UCSD-AML1 (cell line): ENCODE results near the gene EZR.

Experiments
- DNase-seq: peaks from one replicate; lab custom pipeline; 2025; ENCODE audit not compliant: unreplicated experiment; lab: John Stamatoyannopoulos, UW

EZR gene

DNA sequence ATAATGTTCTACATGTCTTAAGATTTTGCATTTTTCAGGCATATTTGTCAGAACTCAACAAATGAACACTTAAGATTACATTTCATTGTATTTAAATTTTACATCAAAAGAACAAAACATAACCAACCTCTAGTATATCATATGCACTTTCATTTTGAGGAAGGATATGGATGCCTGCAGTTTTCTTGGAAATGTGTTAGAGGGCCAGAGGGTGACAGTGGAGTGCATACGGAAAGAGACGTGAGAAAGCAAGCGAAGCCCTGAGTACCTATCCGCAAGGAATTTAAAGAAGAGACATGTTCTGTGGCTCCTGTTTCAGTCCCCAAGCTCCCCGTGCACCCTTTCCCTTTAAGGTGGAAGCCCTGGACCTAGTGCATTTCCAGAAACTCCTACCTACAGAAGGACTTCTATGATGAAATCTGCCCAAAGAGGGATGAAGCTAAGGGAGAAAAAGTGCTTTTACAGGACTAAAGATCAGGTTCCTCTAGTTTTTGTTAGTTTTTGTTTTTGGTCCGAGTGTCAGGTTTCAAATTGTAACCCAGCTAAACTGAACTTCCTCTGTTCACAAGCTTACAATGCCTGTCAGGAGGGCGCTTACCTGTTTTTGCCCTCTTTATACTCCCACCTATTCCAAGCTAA lies 38.8 kb downstream of the EZR start:
- DNase-seq, result no peak

GRCh38 chr6:158778005-158778527 lies 41.1 kb downstream of the EZR start:
- no peak for DNase-seq

DNA sequence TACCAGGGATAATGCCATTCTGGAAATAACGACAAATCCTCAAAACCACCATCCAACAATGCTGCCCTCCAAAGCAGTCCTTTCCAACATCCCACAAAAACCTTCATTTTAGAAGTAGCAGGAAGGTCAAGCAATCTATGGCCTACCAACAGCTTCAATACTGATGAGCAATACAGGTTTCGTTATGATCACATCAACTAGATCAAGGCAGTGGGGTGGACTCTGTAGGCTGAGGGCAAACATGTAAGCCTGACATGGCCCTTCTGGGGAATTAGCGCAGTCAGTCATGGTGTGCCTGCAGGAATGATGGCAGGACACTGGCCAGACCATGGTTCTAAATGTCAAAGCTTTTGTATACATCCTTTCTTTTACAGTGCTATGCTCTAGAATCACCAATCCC lies 41.7 kb downstream of the EZR start:
- DNase-seq, result no peak

DNA sequence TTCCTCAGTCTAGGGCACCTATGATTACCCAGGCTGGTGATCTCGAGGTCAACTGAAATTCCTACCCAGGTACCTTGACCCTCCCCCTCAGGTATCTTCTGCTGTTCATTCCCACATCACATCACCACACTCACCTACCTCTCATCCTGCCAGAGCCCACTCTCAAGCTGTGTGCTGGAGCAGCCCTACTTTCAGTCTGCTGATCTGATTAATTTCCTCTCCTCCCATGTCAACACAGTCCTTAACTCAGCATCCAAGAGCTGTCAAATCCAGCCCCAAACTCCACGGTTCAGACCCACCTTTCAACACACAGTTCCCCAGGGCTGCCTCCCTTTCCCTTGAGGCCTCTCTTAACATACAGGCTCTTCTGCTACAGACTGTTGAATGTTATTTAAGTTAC lies 42.4 kb downstream of the EZR start:
- DNase-seq, result no peak

DNA sequence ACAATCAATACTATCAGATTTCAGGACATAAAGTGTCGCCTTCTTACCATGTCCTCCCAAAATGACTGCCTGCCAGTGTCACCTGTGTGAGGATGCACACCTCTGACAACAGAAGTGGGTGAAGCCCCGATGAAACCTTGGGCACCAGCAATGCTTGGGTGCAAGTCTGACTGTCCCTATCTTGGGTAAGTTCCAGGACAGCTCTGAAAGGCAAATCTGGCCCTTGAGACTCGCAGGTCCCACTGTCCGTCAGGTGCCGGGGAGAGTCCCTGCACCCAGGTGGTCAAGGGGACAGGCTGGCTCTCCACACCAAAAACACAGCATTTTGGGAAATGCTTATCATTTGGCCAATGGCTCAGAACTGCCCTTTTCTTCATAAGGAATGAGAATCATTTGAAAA lies 43.3 kb downstream of the EZR start:
- DNase-seq, result no peak

GRCh38 chr6:158774717-158775449 lies 44.3 kb downstream of the EZR start:
- no peak for DNase-seq

- DNase-seq, result no peak
Observed at GRCh38 chr6:158773581-158774449, 45.4 kb downstream of the EZR start.

- DNase-seq, result no peak
Observed at GRCh38 chr6:158772851-158773371, 46.3 kb downstream of the EZR start.

- no peak for DNase-seq
Observed at GRCh38 chr6:158772172-158772571, 47.0 kb downstream of the EZR start.

- DNase-seq, result no peak
Observed at GRCh38 chr6:158771399-158772152, 47.6 kb downstream of the EZR start.

- no peak for DNase-seq
Observed at GRCh38 chr6:158770533-158771330, 48.4 kb downstream of the EZR start.

DNA sequence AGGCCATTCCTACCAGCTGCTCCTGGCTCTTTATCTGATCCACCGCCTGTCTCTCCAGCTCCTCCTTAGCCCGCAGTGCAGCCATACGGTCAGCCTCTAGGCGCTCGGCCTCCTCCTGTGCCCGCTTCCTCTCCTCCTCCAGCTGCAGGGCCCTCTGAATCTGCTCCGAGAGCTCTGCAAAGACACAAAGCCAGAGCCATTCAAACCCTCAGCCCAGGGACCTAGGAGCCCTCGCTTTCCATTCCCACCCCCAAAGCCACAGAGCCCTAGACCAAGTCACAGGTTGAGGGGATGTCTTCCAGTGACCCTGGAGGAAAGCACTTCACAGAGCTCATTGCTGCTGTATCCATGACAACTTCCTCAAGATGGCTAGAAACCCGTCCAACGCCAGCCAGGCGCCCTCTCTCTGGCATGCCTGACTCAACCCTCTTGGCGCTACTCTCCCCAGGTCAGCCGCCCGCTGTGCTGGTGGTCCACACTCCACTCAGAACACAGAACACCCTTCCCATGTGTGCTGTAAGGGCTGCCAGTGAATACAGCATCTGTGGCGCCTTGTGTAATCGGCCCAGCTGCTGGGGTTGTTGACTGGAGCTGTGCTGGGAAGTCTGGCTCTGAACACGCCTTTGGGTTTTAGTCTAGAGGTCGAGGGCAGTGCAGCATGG lies 49.3 kb downstream of the EZR start:
- DNase-seq, result no peak

- DNase-seq, result no peak
Observed at GRCh38 chr6:158769234-158769770, 49.9 kb downstream of the EZR start.

GRCh38 chr6:158768436-158768835 lies 50.7 kb downstream of the EZR start:
- DNase-seq, result no peak

DNA sequence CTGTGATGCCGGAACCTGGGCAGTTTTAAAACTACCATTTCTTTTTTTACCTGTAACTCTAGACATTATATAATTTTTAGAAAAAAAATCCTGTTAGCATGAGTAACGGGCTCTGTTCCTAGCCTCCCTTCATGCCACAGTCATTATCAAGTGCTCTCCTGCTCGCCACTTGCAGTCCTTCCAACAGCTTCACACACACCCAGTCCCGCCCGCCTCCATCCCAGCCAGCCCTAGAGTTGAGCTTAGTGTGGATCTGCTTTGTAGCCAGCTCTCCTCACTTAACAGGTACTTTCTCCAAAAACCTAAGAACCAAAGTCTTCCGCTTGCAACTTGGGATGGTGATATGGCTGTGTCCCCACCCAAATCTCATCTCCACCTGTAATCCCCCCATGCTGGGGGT lies 51.5 kb downstream of the EZR start:
- DNase-seq, result no peak

DNA sequence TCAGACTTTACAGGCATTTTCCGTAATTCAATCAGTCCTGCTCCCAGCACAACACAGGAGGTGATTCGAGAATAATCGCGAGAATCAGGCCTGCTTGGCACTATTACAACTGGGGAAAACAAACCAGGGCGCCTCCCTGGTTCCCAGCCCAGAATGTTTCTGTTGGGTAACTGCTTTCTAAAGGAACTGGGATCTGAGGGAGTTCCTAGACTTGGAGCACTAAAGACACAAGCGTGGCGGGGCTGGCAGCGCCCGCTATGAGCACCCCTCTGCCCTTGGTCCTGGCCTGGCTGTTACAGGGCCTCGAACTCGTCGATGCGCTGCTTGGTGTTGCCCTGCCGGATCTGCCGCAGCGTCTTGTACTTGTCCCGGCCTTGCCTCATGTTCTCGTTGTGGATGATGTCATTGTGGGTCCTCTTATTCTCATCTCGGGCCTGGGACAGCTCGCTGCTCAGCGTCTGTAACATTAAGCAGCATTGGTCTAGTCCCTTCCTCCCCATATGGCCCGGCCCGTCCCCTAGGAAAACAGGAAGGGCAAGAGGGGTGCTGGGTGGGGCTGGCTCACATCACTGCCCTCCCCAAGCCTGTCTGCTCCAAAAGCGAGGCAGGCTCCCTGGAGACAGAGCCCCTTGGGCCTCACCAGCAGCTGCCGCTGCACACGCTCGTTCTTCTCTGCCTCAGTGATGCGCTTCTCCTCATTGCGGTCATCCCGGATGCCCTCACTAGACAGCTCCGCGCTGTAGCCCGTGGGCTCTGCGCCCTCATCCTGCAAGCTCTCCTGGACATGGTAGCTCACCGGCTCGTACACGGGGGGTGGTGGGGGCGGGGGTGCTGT lies 52.3 kb downstream of the EZR start:
- DNase-seq, result no peak

GRCh38 chr6:158765499-158766068 lies 53.6 kb downstream of the EZR start:
- DNase-seq, result no peak

DNA sequence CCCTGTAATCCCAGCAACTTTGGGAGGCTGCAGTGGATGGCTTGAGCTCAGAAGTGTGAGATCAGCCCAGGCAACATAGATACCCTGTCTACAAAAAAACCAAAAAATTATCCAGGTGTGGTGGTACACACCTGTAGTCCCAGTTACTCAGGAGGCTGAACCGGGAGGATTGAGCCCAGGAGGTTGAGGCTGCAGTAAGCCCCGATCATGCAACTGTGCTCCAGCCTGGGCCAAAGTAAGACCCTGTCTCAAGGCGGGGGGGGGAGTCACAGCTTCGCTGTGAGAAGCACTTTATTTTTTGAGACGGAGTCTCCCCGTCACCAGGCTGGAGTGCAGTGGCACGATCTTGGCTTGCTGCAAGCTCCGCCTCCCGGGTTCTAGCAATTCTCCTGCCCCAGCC lies 54.2 kb downstream of the EZR start:
- no peak for DNase-seq
